HG03354 (cell line): ENCODE data around the gene ATG7.

ENCODE experiments used
- ATAC-seq: cut with Tn5 transposase; IDR thresholded peaks from one replicate; pipeline ENCODE4 v1.9.1; 2021; ENCODE audit warnings: mild to moderate bottlenecking; ENCODE audit not compliant: unreplicated experiment, poor library complexity, severe bottlenecking

Gene ATG7, protein sequence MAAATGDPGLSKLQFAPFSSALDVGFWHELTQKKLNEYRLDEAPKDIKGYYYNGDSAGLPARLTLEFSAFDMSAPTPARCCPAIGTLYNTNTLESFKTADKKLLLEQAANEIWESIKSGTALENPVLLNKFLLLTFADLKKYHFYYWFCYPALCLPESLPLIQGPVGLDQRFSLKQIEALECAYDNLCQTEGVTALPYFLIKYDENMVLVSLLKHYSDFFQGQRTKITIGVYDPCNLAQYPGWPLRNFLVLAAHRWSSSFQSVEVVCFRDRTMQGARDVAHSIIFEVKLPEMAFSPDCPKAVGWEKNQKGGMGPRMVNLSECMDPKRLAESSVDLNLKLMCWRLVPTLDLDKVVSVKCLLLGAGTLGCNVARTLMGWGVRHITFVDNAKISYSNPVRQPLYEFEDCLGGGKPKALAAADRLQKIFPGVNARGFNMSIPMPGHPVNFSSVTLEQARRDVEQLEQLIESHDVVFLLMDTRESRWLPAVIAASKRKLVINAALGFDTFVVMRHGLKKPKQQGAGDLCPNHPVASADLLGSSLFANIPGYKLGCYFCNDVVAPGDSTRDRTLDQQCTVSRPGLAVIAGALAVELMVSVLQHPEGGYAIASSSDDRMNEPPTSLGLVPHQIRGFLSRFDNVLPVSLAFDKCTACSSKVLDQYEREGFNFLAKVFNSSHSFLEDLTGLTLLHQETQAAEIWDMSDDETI

DNA sequence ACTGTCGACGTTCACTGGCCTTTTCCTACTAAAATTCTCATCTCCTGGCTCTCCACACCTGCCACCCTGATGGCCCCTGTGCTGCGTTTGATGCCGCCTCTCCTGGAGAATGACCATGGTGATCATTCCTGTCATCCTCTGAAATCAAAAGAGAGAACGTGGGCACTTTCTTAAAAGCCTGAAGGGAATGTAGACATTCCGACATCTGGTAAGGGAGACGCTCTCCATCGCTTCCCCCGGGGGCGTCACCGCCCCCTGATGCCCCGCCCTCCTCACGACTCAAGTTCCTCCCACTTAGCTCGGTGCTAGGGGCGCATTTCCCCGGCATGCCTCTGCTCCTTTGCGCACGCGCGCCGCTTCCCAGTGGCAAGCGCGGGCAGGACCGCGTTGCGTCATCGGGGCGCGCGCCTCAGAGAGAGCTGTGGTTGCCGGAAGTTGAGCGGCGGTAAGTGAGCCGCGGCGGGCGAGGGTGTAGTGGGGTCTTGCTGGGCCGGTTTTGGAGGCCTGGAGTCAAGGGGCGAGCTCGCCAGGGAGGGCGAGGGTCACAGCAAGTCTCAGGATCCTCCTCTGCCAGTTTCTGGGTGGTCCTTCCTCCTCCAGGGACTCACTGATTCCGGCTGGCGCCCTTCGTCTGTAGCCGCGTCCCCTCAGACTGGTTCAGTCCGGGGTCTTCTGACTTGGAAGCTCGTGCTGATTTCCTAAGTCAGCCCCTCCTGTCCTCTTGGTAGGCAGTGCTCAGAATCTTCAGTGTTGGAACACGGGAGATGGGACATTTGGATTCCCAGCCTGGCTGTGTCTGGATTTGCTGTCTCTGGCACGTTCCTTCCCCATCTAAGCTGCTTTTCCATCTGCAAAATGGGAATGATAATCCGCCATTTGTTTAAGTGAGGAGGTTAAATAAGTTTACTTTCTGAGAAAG, at the start of gene ATG7:
Gene ATG7, plus strand, starts transcription at position 412 of the 919 bp plus-strand sequence. CDS start 26,299 bp downstream, outside the sequence.
- ATAC-seq: peak; percentile 98

DNA sequence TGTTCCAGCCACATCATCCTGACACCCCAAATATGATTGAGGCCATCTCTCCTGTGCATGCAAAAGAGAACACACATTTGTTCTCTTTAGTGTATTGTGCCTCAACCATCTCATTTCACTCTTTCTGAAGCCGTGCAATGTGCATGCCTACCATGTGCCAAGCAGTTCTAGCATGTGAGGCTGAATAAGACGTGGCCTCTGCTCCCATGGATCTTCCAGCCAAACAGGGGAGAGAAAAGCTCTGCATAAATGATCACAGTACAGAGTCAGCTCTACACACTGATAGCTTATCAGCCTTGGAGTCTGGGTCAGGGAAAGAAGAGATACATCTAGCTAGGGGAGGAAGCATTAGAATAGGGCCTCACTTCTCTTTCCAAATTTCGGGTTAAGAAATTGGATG, 48.2 kb upstream of the ATG7 start:
- no peak for ATAC-seq

DNA sequence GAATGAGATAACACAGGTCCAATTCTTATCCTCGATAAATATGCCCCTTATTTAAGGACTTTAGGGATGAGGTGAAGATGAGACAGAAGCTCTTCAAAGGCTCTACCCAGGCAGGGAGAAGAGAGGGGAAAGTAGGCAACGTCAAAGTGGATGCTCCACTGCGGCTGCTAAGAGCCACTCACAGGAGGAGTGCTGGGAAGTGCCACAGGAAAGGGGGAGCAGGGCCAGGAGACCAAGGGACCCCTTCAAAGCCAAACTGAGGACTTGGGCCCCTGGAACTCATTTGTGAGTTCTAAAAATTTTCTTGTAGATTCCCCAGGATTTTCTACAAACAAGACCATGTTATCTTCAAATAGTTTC, 47.3 kb upstream of the ATG7 start:
- ATAC-seq: no peak

DNA sequence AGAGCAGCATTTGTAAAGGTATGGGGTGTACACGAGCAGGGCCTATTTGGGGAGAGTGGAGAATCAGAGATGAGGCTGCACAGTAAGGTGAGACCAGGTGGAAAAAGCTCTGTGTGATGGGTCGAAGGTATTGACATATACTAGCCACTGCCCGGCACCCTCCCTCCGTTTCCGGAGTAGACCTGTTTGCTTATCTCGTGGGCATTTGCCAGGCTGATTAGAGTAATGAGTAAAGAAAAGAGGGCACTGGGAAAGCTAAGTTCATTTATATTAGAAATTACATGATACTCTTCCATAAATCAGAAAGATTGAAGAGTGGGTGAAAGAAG, 46.2 kb upstream of the ATG7 start:
- ATAC-seq: no peak

DNA sequence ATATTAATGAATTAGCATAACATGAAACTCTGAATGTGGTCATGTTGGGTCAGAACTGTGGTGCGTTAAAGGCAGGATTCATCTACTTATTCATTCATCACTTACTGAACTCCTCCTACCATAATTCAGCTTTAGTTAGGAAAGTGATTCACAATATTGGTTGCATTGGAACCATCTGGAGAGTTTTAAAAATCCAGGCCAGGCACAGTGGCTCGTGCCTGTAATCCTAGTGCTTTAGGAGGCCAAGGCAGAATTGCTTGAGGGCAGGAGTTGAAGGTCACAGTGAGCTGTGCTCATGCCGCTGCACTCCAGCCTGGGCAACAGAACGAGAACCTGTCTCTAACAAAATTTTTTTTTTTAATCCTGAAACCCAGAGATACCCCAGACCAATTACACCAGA, 44.2 kb upstream of the ATG7 start:
- no peak for ATAC-seq

DNA sequence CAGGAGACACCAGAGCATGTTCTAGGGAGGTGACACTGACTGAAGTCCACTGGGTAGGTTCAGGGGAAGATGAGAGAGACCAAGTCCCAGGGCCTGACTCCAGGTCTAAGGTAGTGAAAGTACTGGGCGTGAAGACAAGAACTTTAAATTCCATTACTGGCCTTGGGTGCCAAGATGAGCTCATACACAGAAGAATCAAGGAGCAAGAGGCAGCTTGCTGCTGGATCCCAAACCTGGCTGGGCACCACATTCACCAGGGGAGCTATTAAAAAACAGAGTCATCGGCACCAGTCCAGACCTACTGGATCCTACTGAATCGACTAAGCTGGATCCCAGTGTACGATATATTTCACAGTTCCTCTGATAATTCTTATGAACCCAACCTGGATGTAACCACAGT, 42.1 kb upstream of the ATG7 start:
- no peak for ATAC-seq

DNA sequence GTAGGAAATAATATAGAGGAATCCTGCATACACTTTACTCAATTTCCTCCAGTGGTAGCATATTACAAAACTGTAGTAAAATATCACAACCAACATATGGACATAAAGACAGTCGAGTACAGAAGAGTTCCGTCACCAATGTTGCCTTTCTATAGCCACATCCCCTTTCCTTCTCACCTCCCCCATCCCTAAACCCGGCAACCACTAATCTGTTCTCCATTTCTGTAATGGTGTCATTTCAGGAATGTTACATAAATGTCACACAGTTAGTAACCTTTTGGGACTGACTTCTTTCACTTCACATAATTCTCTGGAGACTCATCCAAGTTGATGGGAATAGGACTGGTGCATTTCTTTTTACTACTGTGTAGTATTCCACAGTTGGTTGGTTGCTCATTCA, 41.4 kb upstream of the ATG7 start:
- no peak for ATAC-seq

DNA sequence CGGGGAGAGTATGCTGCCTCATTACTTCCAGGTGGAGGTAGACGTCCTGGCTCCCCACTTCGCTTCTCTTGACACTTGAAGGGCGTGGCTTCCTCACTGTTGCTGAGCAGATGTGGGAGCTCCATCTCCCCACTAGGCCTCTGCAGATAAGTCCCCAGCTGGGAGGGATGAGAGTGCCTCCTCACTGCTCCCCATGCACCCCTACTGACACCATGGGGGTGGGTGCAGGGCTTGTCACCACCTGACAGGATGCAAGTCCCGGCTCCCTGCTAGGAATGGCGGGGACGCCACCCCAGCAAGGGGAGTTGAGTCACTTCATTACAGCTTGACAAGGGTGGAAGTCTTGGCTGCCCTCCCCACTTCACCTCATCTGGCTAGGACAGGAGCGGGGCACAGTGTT, 36.8 kb upstream of the ATG7 start:
- no peak for ATAC-seq

DNA sequence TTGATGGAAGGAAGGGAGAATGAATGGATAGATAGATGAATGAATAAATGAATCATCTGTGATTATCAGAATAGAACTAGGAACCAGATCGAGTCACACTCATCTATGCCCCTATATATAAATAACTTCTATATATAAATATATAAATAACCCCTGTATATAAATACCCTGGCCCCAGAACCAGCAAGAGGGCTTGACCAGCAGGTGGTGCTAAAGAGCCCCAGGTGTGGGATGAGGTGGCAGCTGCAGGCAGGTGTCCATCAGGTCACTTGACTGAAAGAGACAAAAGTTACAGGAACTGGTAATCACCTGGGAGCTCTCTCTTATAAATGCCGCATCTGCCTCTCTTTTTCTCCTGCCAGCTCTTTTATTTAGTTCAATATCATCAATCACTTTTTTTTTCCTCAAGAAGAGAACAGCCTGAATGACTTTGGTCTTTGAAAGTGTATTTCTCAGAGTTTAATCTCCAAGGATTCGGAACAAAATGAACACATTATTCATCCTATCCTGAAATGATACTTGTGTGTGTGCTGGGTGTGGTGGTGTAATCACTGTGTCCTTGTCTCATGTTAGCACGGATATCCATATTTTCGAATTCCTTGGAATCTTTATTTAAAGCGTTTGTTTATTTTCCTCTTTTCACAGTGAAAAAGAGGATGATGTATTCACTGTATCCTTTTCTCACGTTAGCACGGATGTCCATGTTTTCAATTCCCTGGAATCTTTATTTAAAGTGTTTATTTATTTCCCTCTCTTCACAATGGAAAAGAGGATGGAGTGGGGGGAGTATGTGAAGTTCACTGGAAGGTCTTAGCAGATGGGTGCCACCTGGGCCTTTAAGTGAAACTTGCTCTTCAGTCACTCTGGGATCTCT, 35.4 kb upstream of the ATG7 start:
- ATAC-seq: peak; percentile 71

DNA sequence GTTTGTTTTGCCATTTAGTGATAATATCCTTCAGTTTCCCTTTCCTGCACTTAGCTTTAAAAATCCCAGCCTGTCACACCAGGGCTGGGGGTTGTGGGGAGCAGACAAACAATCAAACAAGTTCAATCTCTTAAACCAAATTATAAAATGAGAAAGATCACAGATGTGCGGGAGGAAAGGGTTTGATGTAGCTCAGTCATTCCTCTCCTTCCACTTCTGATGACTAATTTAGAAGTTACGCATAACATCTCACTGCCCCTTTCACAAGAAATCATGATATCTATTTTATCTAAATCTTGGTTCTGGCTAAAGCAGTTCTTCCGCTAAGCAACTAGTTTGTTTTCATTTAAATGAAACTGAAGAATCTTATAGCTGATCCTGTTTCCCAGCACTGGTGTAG, 34.1 kb upstream of the ATG7 start:
- ATAC-seq: no peak

DNA sequence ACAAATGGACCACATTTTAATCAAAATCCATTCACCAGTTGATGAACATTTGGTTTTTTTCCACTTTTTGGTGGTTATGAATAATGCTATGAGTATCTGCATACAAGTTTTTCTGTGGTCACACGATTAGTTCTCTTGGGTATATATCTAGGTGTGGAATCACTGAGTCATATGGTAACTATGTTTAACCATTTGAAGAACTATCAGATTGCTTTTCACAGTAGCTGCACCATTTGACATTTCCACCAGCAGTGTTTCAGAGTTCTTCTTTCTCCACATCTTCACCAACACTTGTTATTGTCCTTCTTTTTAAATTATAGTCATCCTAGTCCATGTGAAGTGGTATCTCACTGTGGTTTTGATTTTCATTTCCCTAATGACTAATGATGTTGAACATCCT, 33.3 kb upstream of the ATG7 start:
- ATAC-seq: no peak

DNA sequence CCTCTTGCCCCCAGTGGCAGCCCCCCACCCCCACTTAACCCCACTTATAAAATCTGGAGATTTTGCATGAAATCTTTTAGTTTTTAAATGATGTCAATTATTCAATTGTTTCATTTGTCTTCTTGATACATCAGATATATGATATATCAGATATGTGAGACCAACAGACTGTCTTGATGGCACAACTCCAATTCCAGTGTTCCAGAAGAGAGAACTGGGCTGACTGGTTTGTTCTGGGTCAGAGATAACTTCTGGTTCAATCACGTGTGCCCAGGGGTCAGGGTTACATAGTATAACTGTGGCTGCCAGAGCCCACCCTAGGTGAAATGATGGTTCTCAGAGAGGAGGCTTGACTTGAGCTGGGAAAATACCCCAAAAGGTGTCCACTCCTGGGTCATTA, 32.4 kb upstream of the ATG7 start:
- no peak for ATAC-seq

DNA sequence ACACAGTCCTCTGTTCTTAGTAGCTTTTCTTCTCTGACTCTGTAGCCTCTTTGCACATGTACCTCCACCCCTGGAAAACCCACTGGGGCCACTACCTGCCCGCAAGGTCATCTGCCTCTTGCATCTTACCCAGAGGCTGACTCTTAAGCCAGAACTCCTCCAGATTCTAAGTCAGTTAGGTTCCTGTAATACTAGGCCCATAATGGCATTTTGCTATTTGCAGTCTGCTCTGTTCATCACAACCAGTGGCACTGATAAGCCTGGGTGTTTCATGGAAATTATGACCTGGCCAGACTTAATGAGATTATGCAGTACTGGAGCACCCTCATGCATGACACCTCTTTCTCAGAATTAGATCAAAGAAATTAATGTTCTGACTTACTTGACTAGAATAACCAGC, 31.7 kb upstream of the ATG7 start:
- ATAC-seq: no peak

DNA sequence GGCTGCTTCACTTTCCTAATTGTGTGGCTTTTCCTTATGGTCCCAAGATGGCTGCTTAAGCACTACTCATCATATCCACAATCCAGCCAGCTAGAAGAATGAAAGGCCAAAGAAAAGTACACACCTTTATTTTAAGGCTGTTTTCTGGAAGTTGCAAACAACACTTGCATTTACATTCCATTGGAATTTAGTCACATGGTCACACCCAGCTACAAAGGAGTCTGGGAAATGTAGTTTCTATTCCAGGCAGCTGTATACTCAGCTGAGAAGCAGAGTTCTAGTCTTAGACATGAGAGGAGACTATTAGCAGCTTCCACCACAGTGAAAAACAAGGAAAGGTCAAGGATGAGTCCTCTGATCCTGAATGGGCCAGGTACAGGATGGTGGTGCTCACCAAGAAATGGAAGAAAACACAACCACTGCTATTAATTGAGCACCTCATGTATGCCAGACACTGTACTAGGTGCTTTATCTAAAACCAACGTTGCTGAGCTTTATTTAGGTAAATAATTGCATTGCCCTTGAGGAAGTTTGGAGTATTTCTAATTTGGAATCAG, 28.0 kb upstream of the ATG7 start:
- no peak for ATAC-seq

DNA sequence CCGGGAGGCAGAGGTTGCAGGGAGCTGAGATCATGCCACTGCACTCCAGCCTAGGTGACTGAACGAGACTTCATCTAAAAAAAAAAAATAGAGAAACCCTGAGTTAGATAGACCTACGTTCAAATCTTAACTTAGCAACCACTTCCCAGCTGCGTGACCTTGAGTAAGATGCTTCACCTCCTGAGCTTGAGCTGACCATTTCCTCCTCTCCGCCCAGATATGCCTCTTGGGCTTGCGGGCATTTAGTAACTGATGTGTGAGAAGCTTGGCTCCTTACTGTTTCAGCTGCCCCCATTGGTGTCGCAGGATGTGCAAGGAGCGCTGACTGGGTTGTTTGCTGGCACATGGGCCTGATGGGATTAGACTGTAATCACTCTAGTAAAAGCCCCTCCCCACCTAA, 26.9 kb upstream of the ATG7 start:
- ATAC-seq: no peak

DNA sequence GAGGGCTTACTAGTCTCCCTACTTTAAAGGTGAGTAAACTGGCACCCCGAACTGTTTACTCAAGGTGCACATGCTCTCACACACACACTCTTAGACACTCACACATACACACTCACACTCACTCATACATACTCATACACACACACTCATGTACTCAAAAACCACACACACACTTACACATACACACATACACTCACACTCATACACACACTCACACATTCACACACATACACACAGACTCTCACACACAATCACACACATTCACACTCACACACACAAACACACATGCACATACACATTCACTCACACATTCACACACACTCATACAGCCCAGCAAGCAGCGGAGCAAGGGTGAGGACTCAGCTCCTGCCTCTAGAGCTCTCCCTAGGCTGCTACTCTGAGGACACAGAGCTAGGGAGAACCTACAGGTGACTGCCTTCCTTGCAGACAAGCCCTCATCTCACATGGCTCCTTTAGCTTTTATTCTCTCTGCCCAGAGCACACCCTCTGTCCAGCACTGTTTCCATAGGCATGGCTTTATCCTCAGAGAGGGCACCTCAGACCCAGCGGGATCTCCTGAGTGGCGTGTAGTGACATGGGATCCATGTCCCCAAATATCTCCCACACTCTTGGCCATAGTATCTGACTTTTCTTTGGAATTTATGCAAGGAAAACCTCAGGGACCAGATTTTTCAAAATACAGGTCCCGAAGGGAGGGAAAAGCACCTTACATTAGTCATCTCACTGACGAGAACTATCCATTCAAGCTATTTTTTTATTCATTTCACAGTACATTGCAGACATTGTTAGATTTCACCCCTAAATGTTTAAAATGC, 26.2 kb upstream of the ATG7 start:
- ATAC-seq: no peak

DNA sequence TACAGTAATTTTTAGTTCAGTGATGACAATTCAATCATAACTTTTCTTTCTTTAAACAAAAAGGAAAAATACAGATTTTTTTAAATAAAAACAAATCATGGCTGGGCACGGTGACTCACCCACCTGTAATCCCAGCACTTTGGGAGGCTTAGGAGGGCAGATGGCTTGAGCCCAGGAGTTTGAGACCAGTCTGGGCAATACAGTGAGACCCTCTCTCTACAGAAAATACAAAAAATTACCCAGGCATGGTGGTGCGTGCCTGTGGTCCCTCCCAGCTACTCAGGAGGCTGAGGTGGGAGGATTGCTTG, 25.6 kb upstream of the ATG7 start:
- ATAC-seq: no peak

DNA sequence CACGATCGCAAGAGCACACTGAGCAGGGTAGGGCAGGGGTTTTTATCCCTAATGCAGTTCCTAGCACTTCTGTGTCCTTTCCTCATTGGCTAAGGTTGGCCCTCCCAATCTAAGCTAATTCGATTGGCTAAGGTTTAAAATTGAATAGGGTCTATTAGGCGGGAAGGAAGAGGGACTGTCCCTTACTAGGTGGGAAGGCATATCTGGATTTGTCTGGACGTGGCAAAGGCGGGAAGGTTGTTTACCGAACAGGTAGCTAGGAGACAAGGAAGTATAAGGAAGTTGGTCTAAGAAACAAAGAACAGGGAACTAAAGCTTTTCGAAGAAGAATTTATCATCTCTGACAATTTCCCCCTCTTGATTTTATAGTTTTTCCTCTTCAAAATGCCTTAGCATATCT, 24.8 kb upstream of the ATG7 start:
- no peak for ATAC-seq

DNA sequence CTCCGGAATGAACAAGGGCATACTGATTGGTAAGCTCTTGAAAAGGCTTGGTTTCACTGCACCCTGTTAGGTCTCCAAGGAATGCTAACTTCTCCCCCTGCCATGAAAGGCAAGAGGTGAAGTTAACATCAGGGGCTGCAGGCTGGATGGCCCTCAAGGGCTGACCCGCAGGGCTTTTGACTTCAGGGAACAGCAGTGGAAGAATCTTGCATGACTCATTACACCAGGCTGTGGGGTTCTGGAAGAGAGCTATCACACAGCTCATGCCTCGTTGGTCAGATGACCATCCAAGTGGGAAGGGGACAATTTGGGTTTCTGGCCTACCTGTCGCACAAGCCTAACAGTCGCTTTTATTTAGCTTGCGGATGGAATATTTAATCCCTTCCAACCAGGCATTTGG, 23.6 kb upstream of the ATG7 start:
- ATAC-seq: no peak
